DND-41 (cell line): ENCODE data around the gene ADAMTSL5.

Source experiments
- ATAC-seq: fragments of 200-7000 bp; cut with Tn5 transposase; 3 replicates; pipeline ENCODE4 v1.9.1; 2021; ENCODE audit warnings: low read depth; ENCODE audit not compliant: insufficient read depth
- DNase-seq: peaks from one replicate; pipeline ENCODE4 v3.0.0-alpha.2; 2020
- H2AFZ ChIP-seq: 2 replicates; pipeline ENCODE4 v1.6.0; 2012; ENCODE audit warnings: low read depth, low read length
- H3K27ac ChIP-seq: 2 replicates; pipeline ENCODE4 v1.5.1; 2012; ENCODE audit warnings: low read length, inconsistent platforms
- H3K27me3 ChIP-seq: fragments of 200-600 bp; sonication (generic); 2 replicates; pipeline ENCODE4 v1.6.0; 2012; ENCODE audit warnings: low read length, mild to moderate bottlenecking, inconsistent platforms; ENCODE audit not compliant: insufficient read depth, poor library complexity
- H3K36me3 ChIP-seq: 2 replicates; pipeline ENCODE4 v1.5.1; 2012; ENCODE audit warnings: low read length, inconsistent platforms; ENCODE audit not compliant: insufficient read depth
- H3K4me1 ChIP-seq: 2 replicates; pipeline ENCODE4 v1.5.1; 2012; ENCODE audit warnings: mild to moderate bottlenecking, low read length; ENCODE audit not compliant: insufficient read depth
- H3K4me2 ChIP-seq: 2 replicates; pipeline ENCODE4 v1.6.0; 2012; ENCODE audit warnings: mild to moderate bottlenecking, moderate library complexity, low read length, inconsistent platforms; ENCODE audit not compliant: insufficient read depth
- H3K4me3 ChIP-seq, 2 experiments: fragments of 200-600 bp in 1 of 2; shearing (Covaris generic) in 1 of 2; 2 replicates each; pipeline ENCODE4 v1.5.1; 2012 to 2016; ENCODE audit warnings: inconsistent platforms in 2 of 2, low read length in 2 of 2, mild to moderate bottlenecking in 2 of 2, low read depth in 1 of 2, moderate library complexity in 1 of 2
- H3K79me2 ChIP-seq: 2 replicates; pipeline ENCODE4 v1.6.0; 2012; ENCODE audit warnings: low read length, inconsistent platforms; ENCODE audit not compliant: insufficient read depth
- H3K9ac ChIP-seq: 2 replicates; pipeline ENCODE4 v1.6.0; 2012; ENCODE audit warnings: low read depth, mild to moderate bottlenecking, inconsistent platforms, low read length, moderate library complexity
- H3K9me3 ChIP-seq: 2 replicates; pipeline ENCODE4 v1.5.1; 2012; ENCODE audit warnings: low read length, moderate library complexity, mild to moderate bottlenecking, inconsistent platforms; ENCODE audit not compliant: insufficient read depth, severe bottlenecking
- H4K20me1 ChIP-seq: 2 replicates; pipeline ENCODE4 v1.6.0; 2012; ENCODE audit warnings: low read length; ENCODE audit not compliant: insufficient read depth
- CTCF ChIP-seq: IDR thresholded peaks from 2 replicates; pipeline ENCODE4 v1.5.1; 2012; ENCODE audit warnings: borderline replicate concordance, low read length, moderate library complexity, mild to moderate bottlenecking; ENCODE audit not compliant: poor library complexity, severe bottlenecking; ENCODE audit errors: extremely low read depth
- EZH2 ChIP-seq: IDR thresholded peaks from 3 replicates; pipeline ENCODE4 v1.6.1; 2012; ENCODE audit warnings: borderline replicate concordance, low read depth, mild to moderate bottlenecking, moderate library complexity, low read length, inconsistent platforms; ENCODE audit not compliant: severe bottlenecking

The ADAMTSL5 gene

DNA sequence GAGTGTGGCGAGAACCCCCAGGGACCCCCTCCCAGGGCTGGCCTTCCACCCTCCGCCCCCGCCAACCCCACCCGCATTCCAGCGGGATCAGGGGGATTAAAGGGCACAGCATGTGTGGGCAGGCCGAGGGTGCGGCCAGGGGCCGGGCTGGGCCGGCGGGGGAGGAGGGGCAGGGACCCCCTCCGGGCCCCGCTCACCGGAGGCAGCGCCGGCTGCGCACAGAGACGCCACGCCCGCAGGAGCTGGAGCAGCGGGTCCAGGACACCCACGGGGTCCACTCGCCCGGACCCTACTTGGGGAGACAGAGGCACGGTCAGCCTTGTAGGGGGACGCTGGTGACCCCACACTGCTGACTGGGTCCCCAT is 2.4 kb downstream of the ADAMTSL5 start:
- no peaks in the 10 kb centered on the region; the same call in 1 of the 2 replicates for H4K20me1 ChIP-seq
- no peak for ATAC-seq
- no peak overlapping the region for H3K9ac ChIP-seq
- H3K4me1 ChIP-seq: no peaks in the 10 kb centered on the region
- no peaks in the 10 kb centered on the region for H3K9me3 ChIP-seq
- H3K4me3 ChIP-seq: no peak overlapping the region
- no peaks in the 10 kb centered on the region for H3K79me2 ChIP-seq
- no peak overlapping the region for H3K27ac ChIP-seq
- H2AFZ ChIP-seq: no peak overlapping the region
- DNase-seq: no peak
- no peaks in the 10 kb centered on the region for H3K36me3 ChIP-seq
- no peaks in the 10 kb centered on the region for H3K27me3 ChIP-seq
- H3K4me2 ChIP-seq: no peak overlapping the region
- no peak for TF ChIP-seq EZH2
- no peak for TF ChIP-seq CTCF

GRCh38 chr19:1509602-1510441 is 3.0 kb downstream of the ADAMTSL5 start:
- ATAC-seq (no peak), DNase-seq (no peak)
- H3K36me3 ChIP-seq: no peaks in the 10 kb centered on the region
- H3K4me3 ChIP-seq: no peak overlapping the region
- H3K27me3 ChIP-seq: no peaks in the 10 kb centered on the region
- H3K9ac ChIP-seq: no peak overlapping the region
- H3K79me2 ChIP-seq: no peaks in the 10 kb centered on the region
- TF ChIP-seq CTCF: no peak
- TF ChIP-seq EZH2: no peak
- no peak overlapping the region for H3K27ac ChIP-seq
- no peak overlapping the region for H3K4me2 ChIP-seq
- no peaks in the 10 kb centered on the region; the same call in 1 of the 2 replicates for H4K20me1 ChIP-seq
- no peaks in the 10 kb centered on the region for H3K9me3 ChIP-seq
- no peaks in the 10 kb centered on the region for H3K4me1 ChIP-seq
- H2AFZ ChIP-seq: no peak overlapping the region

DNA sequence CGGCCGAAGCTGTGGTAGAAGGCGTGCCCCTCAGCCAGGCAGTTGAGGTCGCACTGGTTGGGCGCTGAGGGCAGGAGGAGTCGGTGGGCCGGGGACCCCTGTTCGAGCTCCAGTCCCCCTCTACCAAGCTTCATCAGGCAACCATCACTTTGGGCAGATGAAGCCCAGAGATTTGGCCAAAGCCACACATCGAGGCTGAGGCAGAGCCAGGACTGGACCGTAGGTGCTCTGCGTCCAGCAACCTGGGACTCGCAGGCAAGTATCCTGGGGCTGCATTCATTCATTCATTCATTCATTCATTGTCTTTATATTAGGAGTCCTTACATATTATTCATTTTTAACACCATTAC is 4.3 kb downstream of the ADAMTSL5 start:
- Histone ChIP-seq H3K9ac (no peak overlapping the region), H3K79me2 (no peaks in the 10 kb centered on the region), H3K36me3 (no peaks in the 10 kb centered on the region), H4K20me1 (no peaks in the 10 kb centered on the region; the same call in 1 of the 2 replicates), H3K4me3 (no peak overlapping the region), H3K4me2 (no peak overlapping the region), H3K9me3 (no peaks in the 10 kb centered on the region), H3K27me3 (no peaks in the 10 kb centered on the region), H3K4me1 (0 out of 2 replicates have a peak, but pooled peaks cover 3% of the 10 kb centered on the region), H3K27ac (no peak overlapping the region), H2AFZ (no peak overlapping the region)
- ATAC-seq: no peak
- TF ChIP-seq EZH2 (no peak), CTCF (no peak)
- DNase-seq: no peak
